LNCAP (cell line): ENCODE measurements around the gene CWC22.

Experiments used
- CTCF ChIP-seq: fragments of 450-650 bp; IDR thresholded peaks from 2 replicates; pipeline ENCODE4 v1.5.1; 2017; ENCODE audit warnings: mild to moderate bottlenecking

CWC22 gene

DNA sequence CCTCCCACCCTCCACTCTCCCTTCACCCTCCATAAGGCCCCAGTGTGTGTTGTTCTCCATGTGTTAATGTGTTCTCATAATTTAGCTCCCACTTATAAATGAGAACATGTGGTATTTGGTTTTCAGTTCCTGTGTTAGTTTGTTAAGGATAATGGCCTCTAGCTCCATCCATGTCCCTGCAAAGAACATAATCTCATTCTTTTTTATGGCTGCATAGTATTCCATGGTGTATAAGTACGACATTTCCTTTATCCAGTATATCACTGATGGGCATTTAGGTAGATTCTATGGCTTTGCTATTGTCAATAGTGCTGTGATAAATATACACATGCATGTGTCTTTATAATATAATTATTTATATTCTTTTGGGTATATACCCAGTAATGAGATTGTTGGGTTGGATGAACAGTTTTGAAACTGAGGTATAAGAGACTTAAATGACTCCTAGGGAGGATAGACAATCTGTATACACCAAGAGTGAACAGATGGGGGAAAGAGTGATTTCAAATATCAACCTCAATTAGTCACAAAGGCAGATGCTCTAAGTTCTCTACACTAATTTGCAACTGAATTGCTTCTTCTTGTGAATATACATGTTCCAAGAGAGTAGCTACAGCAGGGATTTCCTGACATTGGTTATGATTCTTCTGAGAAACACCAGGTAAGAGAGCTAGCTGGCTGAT lies 23.7 kb downstream of the CWC22 start:
- TF ChIP-seq CTCF = no peak

- no peak for TF ChIP-seq CTCF
Measured at GRCh38 chr2:179981085-179981484, 26.0 kb downstream of the CWC22 start.

DNA sequence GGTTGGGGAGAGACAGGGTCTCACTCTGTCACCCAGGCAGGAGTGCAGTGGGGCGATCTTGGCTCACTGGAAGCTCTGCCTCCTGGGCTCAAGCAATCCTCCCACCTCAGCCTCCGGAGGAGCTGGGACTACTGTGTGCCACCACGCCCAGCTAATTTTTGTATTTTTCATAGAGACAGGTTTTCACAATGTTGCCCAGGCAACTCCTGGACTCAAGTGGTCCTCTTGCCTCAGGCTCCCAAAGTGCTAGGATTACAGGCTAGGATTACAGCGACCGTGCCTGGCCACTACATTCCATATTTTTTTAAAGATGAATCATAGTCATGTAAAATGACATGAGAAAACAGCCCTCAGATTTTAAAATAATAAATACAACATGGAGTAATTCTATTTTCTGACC lies 32.3 kb downstream of the CWC22 start:
- TF ChIP-seq CTCF = no peak

DNA sequence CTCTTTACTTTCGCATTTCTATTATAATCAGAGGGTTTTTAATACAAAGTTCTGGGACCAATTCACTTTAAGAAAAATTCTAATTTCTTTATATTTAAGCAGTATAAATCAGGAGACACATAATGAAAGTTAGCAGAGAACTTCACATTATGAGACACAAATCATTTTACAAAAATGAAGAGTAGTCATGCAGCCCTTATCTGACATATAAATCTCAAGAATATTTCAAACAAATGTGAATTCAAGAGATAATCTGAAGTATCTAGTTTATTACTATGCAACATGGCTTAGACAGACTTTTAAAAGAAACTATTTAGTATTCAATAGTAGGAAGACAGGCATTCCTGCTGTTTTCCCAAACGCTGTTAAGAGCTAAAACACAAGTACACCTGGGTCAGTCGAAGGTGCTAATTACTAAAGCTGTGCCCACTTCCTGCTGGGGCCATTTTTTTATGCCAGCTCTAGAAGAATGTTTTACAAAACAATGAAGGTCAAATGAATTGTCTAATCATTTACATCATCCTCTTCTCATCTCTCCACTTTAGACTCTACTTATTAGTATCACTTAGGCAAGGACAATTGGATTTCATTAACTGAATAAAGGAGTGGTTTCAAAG lies 40.2 kb downstream of the CWC22 start:
- TF ChIP-seq CTCF = no peak

GRCh38 chr2:179965291-179966258 lies 41.5 kb downstream of the CWC22 start:
- TF ChIP-seq CTCF = no peak

- no peak for TF ChIP-seq CTCF
Measured at GRCh38 chr2:179963626-179964025, 43.5 kb downstream of the CWC22 start.

- TF ChIP-seq CTCF = no peak
Measured at GRCh38 chr2:179954026-179954425, 53.1 kb downstream of the CWC22 start.
